ENCODE results near the gene ZNF548.
"Not testable (repeated sequence)": the region's sequence is repeated elsewhere in the genome, so short reads cannot be mapped to it uniquely, and the experiment has no call there.

ZNF548 gene

DNA sequence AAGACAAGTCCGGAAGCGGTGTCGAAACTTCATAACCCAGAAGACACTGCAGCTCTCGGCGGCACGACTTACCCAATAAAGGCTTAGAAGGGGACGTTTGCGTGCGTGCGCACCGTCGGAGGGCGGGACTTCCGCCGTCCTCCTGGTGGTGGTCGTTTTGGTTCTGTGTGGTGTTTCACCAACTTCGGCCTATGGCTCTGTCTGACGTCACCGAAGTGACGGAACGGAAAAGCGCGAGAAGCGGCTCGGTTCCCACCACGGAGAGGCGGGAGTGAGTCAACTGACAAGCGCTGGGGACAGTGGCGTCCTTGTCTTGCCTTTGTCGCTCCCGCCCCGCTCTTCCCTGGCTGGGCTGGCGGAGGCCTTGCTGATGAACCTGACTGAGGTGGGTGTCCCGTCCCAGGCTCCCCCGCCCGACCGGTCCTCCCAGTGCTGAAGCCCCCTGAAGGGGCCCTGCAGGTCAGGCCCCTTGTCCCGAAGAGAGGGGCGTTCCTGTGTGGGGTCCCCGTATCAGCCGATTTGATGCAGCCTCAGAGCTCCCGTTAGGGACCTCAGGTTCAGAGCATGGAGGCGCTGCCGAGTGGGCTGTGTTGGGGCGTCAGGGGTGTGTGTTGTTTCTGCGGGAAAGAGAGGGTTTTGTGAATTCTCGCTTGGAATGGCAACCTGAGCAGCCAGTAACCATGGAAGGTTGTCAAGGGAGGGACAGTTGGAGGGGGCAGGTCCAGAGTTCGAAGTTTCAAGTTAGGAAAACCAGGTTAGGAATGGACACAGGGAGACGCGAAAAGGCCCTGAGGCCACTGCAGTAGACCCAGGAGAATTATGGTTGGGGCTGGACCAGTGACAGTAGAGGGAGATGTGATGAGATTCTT is at the start of gene ZNF548:
ZNF548 (plus strand) TSS at position 125 of the 869 bp plus-strand sequence; CDS start at position 371, 246 bp downstream.
- DNase-seq = peak; percentile 99

DNA sequence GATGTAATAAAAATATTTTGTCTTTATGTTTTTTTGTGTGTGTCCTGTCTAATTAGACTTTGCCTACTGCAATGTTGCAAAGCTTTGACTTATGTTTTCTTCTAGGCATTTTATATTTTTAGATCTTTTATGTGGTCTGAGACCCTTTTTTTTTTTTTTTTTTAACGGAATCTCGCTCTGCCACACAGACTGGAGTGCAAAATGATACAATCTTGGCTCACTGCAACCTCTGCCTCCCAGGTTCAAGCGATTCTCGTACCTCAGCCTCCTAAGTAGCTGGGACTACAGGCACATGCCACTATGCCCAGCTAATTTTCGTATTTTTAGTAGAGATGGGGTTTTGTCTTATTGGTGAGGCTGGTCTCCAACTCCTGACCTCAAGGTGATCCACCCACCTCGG is 47.1 kb upstream of the ZNF548 start:
- DNase-seq = no peak

DNA sequence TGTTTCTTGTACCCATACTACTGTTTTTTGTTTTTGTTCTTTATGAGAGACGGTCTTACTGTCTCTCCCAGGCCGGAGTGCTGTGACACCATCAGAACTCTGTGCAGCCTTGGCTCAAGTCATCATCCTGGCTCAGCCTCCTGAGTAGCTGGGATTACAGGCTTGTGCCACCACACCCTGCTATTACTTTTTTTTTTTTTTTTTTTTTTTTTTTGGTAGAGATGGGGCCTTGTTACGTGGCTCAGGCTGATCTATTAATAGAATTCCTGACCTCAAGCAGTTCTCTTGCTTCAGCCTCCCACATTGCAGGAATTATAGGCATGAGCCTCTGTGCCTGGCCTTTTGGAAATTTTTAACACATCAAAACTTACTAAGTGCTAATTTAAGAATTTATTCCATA is 41.5 kb upstream of the ZNF548 start:
- DNase-seq = no peak

DNA sequence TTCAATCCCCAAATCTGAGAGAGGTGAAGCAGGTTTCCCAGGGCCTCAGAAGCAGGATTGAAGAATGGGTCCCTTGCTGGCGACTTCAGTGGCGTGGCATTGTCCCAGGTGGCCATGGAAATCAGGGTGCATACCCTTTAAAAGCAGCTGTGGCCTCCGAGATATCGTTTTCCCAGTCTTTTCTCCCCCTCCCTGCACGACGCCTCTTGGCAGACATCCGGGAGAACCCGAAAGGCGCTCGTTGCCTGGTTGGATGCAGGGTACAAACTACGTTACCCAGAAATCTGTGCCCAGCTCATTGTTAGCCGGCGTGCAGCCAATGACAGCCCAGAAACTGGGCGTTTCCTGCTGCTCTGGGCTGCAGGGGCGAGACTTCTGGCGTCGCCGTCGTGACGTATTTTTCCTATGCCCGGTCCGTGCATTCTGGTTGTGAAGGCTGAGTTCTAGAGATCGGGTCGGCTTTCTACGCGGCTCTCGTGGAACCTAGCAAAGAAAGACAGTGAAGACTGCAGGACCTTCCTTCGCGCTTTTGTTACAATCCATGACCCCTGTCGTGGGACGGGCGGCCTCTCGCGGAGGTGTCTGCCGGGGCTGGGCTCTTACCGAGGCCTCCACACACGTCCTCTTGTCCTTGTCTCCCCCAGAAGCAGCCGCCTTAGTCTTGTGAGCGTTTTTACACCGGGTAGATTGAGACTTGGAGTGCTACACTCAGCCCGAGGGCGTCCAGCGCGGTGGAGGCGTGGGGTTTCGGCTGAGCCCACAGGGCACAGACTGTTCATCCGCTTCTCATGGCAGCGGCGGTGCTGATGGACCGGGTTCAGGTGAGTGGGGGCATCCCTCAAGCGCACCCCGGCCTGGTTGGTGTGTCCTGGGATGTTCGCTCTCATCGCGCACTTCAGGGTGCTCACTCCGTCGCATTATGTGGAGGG is 38.5 kb upstream of the ZNF548 start, which contains the start of gene ZNF304:
ZNF304 (plus strand) TSS at position 395 of the 929 bp plus-strand sequence; CDS start at position 789, 394 bp downstream.
- DNase-seq = peak; percentile 98

DNA sequence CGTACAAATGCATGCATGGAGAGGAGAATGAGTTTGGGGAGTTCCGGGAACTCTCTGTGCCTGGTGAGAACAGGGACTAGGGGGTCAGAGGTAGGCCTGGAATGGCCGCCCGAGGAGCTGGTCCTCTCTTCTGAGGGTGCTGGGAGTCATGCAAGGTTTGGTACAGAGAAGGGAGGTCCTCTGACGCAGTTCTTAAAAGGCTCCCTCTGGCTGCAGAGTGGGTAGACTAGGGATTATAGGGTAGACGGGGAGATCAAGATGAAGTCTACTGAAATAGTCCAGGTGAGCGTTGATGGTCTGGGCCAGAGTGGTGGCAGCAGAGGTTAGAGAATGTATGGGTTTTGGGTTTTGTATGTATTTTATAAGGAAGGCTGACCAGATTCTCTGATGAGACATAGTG is 37.8 kb upstream of the ZNF548 start:
- peak; percentile 37 for DNase-seq

DNA sequence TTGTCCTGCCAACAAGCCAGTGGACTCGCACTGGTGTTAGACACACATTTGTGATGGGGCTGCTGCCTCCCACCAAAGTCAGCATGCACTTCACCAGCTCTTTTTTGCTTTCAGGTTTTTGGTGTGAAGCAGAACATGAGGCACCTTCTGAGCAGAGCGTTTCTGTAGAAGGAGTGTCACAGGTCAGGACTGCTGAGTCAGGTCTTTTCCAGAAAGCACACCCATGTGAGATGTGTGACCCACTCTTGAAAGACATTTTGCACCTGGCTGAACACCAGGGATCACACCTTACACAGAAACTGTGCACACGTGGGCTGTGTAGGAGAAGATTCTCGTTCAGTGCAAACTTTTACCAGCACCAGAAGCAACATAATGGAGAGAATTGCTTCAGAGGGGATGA is 33.7 kb upstream of the ZNF548 start:
- DNase-seq = no peak

DNA sequence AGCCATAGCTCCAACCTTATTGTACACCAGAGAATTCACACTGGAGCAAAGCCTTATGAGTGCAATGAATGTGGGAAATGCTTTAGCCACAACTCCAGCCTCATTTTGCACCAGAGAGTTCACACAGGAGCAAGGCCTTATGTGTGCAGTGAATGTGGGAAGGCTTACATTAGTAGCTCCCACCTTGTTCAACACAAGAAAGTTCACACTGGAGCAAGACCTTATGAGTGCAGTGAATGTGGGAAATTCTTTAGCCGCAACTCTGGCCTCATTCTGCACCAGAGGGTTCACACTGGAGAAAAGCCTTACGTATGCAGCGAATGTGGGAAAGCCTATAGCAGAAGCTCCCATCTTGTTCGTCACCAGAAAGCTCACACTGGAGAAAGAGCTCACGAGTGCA is 32.2 kb upstream of the ZNF548 start:
- no peak for DNase-seq

DNA sequence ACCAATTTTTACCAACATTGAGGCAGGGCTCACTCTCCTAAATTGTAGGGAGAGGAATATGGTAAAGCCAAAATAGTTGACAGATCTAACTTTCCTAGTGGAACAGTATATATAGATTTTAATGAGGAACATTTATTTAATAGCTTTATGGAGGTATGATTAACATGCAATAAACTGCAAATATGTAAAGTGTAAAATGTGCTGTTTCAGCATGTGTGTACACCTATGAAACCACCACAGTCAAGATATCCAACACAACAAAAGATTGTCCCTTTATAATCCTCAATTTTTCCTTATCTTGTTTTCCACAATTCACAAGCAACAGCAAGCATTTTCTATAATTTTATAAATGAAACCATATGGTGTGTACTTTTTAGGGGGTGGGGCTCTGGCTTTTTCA is 30.4 kb upstream of the ZNF548 start:
- no peak for DNase-seq

DNA sequence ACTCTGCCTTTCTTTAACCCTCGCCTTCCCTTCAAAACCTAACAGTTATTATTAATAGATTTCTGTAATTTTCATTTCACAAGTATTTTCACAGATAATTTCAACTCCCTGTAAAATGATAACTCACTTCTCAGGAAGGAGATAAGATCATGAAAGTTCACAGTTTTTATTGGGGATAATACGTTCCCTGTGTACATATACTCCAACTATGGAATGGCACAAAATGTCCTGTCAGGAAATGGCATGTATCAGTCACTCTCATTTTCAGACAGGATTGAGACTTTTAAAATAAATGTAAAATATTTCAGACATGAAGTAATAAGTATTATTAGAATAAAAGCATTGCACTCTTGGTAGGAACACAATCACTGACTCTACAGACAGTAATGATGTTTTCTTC is 27.2 kb upstream of the ZNF548 start:
- peak; percentile 8 for DNase-seq

DNA sequence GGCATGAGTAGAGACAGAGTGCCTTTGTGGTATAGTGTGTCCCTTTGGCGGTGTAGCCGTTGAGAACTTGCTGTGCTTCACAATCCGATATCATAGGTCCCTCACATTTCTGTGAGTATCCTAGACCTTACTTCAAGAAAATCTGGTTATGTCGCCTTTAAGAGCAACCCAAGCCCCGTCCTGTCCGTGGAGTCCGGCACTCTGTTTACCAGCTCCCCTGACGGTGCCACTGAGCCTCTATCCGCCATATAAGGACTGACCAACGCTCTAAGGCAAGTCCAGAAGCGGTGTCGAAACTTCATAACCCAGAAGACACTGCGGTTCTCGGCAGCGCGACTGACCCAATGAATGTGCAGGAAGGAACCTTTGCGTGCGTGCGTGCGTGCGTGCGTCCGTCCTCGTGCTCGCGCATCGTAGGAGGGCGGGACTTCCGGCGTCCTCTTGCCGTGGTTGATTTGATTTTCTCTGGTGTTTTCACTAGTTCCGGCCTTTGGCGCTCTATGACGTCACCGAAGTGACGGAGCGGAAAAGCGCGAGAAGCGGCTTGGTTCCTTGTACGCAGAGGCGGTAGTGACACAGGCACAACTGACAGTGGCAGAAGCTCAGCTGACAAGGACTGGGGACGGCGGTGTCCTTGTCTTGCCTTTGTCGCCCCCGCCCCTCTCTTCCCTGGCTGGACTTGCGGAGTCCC is 26.5 kb upstream of the ZNF548 start, which contains the start of the genes TRAPPC2B and ZNF547:
TRAPPC2B (plus strand) TSS at position 555 of the 691 bp plus-strand sequence. CDS start 1,283 bp downstream, outside the sequence.
ZNF547 (plus strand) TSS at position 555 of the 691 bp plus-strand sequence. CDS start 5,005 bp downstream, outside the sequence.
- peak; percentile 99 for DNase-seq

DNA sequence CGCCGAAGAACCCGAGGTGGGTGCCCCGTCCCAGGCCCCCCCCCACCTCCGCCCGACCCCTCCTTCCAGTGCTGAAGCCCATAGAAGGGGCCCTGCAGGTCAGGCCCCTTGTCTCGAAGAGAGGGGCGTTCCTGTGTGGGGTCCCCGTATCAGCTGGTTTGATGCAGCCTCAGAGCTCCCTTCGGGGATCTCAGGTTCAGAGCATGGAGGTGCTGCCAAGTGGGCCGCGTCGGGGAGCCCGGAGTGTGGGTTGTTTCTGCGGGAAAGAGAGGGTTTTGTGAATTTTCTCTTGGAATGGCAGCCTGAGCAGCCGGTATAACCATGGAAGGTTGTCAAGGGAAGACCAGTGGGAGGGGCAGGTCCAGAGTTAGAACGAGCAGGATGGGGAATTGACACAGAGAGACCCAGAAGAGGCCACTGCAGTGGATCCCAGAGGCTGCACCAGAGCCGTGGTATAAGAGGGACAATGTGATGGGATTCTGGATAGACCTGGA is 25.9 kb upstream of the ZNF548 start:
- peak; percentile 12 for DNase-seq

DNA sequence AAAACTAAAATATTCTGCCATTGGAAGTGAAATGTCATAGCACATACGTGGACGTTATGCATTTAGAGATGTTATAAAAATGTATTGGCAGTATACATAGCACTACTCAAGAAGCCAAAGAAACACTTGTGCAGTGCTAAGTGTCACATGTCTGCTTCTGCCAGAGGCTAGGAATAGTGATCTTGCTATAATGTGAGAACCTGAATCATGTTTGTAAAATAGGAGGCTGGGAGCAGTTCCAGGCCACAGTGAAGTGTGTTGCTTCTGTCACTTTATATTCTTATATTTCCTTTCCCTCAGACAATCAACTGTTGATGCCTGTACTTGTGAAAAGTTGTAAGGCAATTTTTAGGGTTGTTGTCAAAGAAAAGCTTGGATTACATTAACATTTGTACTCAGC is 22.9 kb upstream of the ZNF548 start:
- no peak for DNase-seq

DNA sequence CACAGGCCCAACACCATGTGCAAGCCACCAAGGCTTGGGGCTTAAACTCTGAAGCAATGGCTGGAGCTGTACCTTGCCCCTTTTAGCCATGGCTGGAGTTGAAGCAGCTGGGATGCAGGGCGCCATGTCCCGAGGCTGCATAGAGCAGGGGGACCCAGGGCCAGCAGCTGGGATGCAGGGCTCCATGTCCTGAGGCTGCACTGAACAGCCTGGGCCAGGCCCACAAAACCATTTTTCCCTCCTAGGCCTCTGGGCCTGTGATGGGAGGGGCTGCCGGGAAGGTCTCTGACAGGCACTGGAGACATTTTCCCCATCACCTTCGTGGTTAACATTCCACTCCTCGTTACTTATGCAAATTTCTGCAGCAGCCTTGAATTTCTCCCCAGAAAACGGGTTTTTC is 15.5 kb upstream of the ZNF548 start:
- no peak for DNase-seq

DNA sequence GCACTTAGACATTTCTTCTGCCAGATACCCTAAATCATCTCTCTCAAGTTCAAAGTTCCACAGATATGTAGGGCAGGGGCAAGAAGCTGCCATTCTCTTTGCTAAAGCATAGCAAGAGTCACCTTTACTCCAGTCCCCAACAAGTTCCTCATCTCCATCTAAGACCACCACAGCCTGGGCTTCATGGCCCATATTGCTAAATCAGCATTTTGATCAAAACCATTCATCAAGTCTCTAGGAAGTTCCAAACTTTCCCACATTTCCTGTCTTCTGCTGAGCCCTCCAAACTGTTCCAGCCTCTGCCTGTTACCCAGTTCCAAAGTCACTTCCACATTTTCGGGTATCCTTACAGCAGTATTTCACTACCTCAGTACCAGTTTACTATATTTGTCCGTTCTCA is 15.0 kb upstream of the ZNF548 start:
- not testable (repeated sequence) for DNase-seq

DNA sequence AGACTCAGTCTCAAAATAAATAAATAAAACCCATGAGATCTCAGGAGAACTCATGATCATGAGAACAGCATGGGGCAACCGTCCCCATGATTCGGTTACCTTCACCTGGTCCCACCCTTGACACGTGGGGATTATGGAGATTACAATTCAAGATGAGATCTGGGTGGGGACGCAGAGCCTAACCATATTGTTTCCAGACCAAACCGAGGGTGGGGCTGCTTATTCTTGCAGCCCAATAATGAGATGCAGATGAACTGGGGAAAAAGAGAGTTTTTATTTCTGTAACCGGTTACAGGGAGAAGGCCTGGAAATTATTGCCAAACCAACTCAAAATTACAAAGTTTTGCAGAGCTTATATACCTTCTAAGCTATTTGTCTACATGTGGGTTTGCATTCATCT is 13.5 kb upstream of the ZNF548 start:
- DNase-seq = no peak

DNA sequence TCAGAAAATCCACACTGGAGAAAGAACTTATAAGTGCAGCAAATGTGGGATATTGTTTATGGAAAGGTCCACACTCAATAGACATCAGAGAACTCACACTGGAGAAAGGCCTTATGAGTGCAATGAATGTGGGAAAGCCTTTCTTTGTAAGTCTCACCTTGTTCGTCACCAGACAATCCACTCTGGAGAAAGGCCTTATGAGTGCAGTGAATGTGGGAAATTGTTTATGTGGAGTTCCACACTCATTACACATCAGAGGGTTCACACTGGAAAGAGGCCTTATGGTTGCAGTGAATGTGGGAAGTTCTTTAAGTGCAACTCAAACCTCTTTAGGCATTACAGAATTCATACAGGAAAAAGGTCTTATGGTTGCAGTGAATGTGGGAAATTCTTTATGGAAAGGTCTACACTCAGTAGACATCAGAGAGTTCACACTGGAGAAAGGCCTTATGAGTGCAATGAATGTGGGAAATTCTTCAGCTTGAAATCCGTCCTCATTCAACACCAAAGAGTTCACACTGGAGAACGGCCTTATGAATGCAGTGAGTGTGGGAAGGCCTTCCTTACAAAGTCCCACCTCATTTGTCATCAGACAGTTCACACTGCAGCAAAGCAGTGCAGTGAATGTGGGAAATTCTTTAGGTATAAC is 12.0 kb upstream of the ZNF548 start:
- no peak for DNase-seq

DNA sequence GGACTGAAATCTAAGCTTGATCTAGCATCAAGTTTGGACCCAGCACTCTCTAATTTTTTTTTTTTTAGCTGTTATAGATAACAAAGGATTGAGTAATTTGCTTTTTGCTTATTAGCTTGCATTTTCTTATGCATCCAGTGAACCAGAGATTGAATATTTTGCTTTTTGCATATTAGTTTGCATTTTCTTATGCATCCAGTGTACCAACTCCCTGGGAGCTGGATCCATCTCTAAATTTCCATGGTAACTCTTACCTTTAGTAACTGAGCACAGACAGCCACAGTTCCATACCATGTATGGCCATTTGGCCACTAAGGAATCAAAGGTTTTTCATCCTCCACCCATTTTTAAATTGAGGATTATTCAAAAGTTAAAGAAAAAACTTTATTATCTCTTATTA is 8.7 kb upstream of the ZNF548 start:
- no peak for DNase-seq

DNA sequence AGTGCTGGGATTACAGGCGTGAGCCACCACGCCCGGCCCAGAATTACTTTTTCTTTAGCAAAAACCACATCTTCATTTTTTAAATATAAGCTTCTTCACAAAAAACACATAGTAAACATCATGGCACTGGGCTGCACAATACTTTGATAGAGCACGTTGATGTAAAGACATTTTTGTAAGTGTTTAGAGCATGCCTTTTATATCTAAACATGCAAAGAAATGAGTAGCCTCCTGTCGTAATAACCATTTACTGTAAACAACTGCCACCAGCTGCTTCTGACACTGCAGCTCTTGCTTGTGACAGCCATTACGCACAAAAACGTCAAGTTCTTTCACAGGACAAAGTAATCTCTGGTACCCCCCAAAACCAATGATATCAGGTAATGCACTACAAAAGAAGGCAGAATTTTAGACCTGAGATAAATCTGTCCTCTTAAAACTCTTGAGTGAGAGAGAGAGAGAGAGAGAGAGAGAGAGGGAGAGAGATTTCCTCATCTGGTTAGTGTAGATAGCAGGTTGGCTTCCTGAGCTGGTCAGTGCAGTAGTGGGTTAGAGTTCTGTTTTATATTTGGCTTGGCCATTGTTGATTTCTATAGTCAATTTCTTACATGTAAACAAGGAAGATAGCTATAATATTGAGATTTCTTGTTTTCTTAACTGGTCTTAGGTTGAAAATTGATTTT is 6.7 kb upstream of the ZNF548 start:
- no peak for DNase-seq

DNA sequence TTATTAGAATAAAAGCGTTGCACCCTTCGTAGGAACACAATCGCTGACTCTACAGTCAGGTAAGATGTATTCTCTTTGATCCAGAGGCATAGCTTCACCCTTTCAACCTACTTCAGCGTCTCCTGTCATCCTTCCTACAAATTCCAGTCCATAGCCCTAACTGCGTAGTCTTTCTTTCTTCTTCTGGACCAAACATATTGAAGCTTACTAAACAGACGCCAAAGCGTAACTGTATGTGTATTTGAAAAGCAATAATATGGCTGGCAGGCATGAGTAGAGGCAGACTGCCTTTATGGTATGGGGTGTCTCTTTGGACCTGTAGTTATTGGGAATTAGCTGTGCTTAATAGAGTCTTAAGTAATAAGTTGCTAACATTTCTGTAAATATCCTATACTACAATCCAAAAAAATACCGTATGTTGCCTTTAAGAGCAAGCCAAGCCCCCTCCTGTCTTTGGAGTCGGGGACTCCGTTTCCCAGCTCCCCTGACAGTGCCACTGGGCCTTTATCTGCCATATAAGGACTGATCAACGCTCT is 392 bp upstream of the ZNF548 start:
- no peak for DNase-seq

DNA sequence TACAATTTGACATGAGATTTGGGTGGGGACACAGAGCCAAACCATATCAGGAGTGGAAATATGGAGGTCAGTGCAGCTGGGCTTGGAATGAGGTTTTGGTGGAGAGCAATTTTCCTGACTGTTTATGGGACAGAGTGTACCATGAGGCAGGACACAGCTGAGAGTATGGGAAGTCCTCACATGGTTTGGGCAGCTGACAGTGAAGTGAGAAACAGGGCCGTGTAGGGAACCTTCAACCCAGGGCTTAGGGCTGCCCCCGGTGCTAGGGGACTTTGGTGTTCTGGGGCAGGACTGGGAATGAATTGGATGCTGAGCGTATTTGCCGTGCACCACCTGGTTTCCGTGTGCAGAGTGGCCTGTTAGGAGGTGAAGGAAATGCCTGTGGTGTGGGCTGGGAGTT is 6.1 kb downstream of the ZNF548 start:
- DNase-seq = no peak

DNA sequence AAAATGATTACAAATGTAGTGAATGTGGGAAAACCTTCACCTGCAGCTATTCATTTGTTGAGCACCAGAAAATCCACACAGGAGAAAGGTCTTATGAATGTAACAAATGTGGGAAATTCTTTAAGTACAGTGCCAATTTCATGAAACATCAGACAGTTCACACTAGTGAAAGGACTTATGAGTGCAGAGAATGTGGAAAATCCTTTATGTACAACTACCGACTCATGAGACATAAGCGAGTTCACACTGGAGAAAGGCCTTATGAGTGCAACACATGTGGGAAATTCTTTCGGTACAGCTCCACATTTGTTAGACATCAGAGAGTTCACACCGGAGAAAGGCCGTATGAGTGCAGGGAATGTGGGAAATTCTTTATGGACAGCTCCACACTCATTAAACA is 9.2 kb downstream of the ZNF548 start:
- DNase-seq = no peak

All from hematopoietic multipotent progenitor cell treated with erythropoietin and hydrocortisone succinate and interleukin-3 and kit ligand, for 8 days (in vitro differentiated cells).